Measurements from ENCODE around the gene WDR36.

Gene WDR36

DNA sequence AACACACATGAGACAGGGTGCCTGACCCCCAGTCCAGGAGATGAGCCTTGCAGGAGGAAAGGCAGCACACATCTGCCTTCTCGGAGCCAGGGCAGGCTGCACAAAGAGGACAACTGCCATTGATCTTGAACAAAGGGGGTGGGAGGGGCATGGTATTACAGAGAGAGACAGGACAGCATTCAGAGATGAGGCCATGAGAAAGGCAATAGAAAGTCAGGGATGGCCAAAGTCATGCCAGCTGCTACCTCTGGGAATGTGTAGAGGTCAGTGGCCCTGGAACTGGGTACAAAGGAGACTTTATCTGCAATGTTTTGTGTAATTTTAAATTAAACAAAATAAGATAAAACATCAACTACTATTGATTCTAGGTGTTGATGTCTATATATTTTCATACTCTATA lies 43.2 kb downstream of the WDR36 start:
- TF ChIP-seq GATA2 (IDR thresholded peaks at IDR 0.05; ENCODE audit: low read depth, low read length) (no peak), GATA3 (IDR thresholded peaks at IDR 0.05; ENCODE audit: low read depth, low read length) (no peak)

DNA sequence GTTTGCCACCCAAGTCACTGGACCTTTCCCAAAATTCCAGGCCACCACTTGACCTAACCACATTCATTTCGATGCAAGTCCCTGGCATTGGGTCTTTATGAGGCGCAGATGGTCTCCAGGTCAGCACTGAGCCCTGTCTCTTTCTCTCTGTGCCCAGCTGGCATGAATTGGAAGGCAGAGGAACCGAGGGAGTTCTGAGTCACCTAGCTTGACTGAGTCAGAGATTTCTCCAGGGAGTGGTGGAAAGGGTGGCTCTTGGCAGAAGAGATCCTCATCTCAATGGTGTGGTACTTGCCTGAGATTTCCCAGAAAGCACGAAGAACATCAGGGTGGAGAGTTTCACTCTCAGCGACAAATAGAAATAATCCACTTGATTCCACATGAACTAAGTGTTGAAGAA lies 43.8 kb downstream of the WDR36 start:
- TF ChIP-seq GATA3 (IDR thresholded peaks at IDR 0.05; ENCODE audit: low read depth, low read length) (no peak), GATA2 (IDR thresholded peaks at IDR 0.05; ENCODE audit: low read depth, low read length) (no peak)

DNA sequence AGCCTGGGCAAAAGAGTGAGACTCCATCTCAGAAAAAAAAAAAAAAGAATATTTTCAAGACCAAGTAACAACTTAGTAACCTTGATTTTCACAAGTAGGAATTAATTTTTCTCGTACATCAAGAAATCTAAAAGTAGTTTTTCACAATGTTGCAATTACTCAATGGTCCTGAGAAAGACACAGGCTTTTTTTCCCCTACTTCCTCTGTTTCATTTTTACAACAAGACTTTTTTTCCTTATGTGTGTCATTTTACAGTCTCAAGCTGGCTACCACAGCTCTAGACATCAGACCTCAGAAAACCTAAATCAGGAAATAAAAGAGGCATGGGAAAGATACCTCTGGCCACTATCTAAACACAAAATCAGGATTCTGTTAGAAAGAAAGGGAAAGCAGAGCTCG lies 45.9 kb downstream of the WDR36 start:
- no peak for TF ChIP-seq GATA3 (IDR thresholded peaks at IDR 0.05; ENCODE audit: low read depth, low read length)
- no peak for TF ChIP-seq GATA2 (IDR thresholded peaks at IDR 0.05; ENCODE audit: low read depth, low read length)

DNA sequence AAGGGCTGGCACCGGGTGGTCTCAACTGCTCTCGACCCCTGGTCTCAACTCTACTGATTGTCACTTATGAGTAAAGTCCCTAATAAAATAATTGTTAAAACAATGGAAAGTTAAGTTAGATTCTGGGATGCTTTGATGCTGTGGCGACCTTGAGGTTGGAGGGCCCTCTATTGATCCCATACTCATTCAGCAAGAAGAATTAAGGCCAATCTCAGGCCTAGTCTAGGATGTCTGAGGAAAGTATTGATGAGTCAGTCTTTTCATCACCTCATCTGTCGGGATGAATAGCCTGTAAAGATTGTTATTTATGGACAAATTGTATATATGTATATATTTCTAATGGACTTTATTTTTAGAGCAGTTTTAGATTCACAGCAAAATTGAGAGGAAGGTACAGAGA lies 50.8 kb downstream of the WDR36 start:
- no peak for TF ChIP-seq GATA2 (IDR thresholded peaks at IDR 0.05; ENCODE audit: low read depth, low read length)
- no peak for TF ChIP-seq GATA3 (IDR thresholded peaks at IDR 0.05; ENCODE audit: low read depth, low read length)

DNA sequence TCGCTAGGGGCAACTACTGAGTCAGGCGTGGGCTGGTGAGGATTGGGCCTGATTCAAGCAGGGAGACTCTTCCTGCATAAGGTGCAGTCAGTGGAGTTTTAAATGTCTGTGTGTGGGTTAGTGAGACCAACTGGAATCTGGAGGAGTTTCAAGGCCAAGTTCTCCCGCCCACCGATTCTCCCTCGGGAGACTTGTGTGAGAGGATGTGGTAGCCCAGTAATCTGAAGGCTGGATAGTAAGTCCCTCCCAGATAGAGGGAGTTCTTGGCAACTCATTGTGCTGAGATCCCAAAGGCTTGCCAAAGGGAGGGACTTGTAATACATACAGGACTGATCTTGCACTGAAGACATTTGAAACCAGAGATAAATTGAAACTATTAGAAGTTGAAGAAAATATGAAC lies 51.8 kb downstream of the WDR36 start:
- TF ChIP-seq GATA3 (IDR thresholded peaks at IDR 0.05; ENCODE audit: low read depth, low read length): no peak
- no peak for TF ChIP-seq GATA2 (IDR thresholded peaks at IDR 0.05; ENCODE audit: low read depth, low read length)

DNA sequence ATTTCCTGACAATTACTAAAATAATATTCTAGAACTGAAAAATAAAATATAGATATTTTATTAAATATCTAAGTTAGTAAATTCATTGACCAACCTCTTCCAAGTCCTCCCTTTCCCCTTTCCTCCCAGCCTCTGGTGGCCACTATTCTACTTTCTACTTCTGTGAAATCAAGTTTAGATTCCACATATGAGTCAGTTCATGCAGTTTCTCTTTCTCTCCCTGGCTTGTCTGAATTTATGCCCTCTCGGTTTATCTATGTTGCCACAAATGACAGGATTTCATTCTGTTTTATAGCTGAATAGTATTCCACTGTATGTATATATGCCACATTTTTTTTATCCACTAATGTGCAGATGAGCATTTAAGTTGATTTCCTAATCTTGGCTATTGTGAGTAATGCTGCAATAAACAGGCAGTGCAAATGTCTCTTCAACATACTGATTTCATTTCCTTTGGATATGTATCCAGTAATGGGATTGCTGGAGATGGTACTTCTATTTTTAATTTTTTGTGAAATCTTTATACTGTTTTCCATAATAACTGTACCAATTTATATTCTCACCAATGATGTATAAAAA lies 52.3 kb downstream of the WDR36 start:
- TF ChIP-seq GATA2 (IDR thresholded peaks at IDR 0.05; ENCODE audit: low read depth, low read length): no peak
- no peak for TF ChIP-seq GATA3 (IDR thresholded peaks at IDR 0.05; ENCODE audit: low read depth, low read length)

DNA sequence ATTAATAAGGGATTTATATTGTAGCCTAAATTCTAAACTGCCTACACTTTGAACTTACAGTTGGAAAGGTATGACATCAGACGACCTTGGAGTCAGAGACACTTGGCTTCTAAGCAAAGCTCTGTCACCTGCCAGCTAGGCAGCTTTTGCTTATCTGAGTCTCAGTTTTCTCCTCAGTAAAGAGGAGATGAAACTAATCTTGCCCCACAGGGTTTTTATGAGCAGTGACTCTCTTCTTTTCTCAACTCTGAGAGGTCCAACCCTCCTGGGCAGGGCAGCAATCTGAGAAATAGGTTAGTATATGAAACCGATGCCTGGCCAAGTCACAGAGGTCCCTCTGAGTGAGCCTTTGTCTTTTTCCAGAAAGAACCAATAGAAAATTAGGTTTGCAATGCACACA lies 53.9 kb downstream of the WDR36 start:
- no peak for TF ChIP-seq GATA2 (IDR thresholded peaks at IDR 0.05; ENCODE audit: low read depth, low read length)
- no peak for TF ChIP-seq GATA3 (IDR thresholded peaks at IDR 0.05; ENCODE audit: low read depth, low read length)

DNA sequence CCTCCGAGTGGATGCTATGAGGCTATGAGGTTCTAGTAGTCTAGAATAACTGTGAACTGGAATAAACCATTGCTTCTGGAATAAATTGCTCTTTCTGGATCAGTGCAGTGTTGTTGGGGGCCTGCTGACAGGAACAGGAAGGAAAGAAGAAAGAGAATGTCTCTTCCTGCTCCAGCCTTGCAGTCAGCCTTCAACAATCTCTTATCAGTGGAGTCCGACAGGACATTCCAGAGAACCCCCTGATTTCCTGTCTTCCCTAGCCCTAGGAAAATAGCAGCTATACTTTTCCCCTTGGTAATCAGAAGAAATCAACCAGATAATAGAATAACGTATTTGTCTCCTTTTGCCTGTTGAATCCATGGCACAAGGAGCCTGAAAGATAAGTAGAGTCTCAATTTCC lies 55.4 kb downstream of the WDR36 start:
- TF ChIP-seq GATA3 (IDR thresholded peaks at IDR 0.05; ENCODE audit: low read depth, low read length) (no peak), GATA2 (IDR thresholded peaks at IDR 0.05; ENCODE audit: low read depth, low read length) (no peak)

DNA sequence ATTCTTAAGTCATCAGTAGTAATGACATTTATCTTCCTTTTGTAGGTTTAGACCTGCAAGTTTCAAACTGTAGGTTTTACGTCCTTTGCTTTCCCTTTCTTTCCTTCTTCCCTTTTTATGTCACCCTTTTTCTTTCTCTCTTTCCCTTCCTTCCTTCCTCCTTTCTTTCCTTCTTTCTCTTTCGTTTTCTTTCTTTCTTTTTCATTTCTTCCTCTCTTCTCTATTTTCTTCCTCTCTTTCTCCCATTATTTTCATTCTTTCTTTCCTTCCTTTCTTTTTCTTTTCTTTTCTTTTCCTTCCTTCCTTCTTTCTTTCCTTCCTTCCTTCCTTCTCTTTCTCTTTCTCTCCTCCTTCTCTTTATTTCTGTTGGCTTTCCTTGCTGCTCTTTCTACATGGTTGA lies 59.9 kb downstream of the WDR36 start:
- no peak for TF ChIP-seq GATA3 (IDR thresholded peaks at IDR 0.05; ENCODE audit: low read depth, low read length)

DNA sequence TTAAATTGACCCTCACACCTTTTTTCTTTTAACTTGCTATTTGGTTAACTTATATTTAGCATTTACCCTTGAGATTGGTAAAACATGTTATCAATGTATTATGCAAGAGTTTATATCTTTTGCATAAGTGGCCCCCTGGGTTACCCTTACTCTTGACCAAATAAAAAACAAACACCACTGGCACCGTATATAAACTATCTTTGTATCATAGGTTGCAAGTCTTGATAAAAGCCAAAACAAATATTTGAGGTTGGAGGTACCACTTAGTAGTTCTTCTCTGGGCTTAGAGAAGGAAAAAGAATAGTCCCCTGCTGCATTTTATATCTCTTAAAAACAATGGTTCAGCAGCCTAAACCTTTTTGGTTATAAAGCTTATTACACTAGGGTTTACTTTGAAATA lies 61.3 kb downstream of the WDR36 start:
- TF ChIP-seq GATA2 (IDR thresholded peaks at IDR 0.05; ENCODE audit: low read depth, low read length): no peak

DNA sequence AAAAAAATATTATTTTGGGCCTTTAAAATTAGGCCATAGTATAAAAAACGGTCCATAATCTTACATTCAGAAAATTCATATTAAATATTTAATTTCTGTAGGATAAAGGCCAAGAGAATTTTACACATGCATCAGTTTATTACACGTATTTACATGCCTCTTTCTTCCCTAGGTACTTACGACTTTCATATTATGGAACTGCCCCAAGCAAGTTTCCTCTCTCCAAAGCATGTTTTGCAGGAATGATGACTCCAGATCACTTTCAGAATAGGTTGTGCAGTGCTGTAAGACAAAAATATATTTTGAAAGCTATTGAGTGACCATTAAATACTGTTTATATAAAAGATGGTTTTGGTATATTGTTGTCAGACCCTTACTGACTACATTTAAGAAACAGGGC lies 61.8 kb downstream of the WDR36 start:
- TF ChIP-seq GATA3 (IDR thresholded peaks at IDR 0.05; ENCODE audit: low read depth, low read length): no peak
- TF ChIP-seq GATA2 (IDR thresholded peaks at IDR 0.05; ENCODE audit: low read depth, low read length): no peak

DNA sequence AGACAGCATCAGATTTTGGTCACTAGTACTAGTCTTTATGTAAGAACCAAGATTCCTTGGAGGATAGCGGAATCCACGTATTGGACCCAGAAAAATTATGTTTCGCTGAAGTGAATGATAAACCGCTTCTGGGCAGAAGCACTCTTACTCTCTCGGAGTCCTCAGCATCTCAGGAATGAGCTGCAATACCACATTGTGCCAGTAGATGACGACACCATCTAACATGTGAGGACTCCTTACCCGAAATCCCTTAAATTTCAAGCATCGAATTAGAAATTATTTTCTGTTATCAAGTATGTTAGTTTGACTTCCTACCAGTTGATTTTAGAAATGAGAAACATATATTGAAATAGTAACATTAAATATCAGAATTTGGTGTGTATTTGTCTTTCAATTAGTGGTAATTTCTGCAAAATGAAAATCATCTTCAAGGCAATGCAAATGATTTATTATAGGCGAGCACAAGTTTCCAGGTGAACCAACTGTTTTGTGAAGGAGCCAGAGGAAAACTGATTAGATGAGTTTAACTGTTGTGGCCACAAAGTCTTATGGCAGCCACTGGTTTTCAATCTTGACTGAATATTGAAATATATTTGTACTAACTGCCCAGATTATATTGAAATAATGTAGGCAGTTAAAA lies 66.1 kb downstream of the WDR36 start:
- no peak for TF ChIP-seq GATA2 (IDR thresholded peaks at IDR 0.05; ENCODE audit: low read depth, low read length)
- no peak for TF ChIP-seq GATA3 (IDR thresholded peaks at IDR 0.05; ENCODE audit: low read depth, low read length)

DNA sequence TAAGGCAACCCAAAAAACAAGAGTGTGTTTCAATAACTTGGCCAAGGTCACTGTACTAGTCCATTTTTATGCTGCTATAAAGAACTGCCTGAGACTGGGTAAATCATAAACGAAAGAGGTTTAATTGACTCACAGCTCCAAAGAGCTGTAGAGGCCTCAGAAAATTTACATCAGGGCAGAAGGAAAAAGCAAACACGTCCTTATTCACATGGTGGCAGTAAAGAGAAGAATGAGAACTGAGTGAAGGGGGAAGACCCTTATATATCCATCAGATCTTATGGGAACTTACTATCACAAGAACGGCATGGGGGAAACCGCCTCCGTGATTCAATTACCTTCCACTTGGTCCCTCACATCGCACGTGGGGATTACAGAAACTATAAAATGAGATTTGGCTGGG lies 67.7 kb downstream of the WDR36 start:
- TF ChIP-seq GATA3 (IDR thresholded peaks at IDR 0.05; ENCODE audit: low read depth, low read length): no peak
- TF ChIP-seq GATA2 (IDR thresholded peaks at IDR 0.05; ENCODE audit: low read depth, low read length): no peak

DNA sequence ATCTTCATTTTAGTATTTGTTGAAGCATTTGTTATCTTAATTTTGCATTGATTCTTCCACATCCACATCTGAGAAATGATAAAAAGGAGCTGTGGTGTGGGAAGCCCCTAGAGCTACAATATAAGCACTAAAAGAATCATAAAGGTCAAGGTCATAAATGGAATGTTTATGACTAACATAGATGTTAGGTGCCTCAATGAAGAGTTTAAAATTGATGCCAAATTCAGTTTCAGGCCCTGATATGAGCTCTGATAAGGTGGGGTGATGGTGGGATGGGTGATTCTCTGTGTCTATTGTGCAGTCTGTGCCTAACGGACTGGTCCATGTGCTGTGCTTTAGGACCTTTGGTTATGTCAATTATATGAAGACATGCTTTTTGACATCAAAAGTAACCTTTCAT lies 70.9 kb downstream of the WDR36 start:
- TF ChIP-seq GATA2 (IDR thresholded peaks at IDR 0.05; ENCODE audit: low read depth, low read length) (no peak), GATA3 (IDR thresholded peaks at IDR 0.05; ENCODE audit: low read depth, low read length) (no peak)

DNA sequence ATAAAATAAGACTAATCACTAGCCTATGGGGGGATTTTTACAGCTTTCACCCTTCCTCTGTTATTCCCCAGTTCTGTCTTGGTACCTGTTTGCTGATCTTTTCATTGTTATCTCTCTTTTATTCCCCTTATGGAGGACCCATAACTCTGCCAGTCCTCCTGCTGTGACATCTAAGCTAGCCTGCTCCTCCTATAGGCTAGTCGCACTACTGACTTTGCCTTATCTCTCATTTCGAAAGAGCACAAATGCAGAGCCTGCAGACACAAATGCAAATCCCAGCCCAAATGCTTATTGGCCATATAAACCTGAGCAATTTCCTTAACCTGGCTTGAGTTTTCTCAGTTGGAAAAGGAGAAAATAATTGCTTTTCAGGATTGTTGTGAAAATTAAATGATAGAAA lies 72.9 kb downstream of the WDR36 start:
- TF ChIP-seq GATA3 (IDR thresholded peaks at IDR 0.05; ENCODE audit: low read depth, low read length): no peak
- TF ChIP-seq GATA2 (IDR thresholded peaks at IDR 0.05; ENCODE audit: low read depth, low read length): no peak

DNA sequence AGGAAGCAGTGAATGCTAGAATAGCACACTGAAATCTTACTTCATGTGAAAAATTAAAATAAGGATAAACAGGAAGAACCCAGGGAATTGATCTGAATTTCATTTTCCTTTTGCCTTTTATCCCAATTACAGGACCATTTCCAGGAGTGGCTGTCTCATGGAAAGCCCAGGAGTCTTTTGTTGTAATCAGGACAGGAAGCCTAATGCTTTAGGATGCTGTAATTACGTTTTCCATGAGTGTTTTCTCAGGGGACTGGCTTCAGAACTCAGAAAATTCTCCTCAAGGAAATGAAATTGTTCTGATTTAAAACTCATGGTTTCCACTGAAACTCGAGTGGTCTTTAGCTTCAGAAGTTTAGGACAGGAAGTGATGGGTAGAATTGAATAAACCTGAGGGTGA lies 75.4 kb downstream of the WDR36 start:
- TF ChIP-seq GATA3 (IDR thresholded peaks at IDR 0.05; ENCODE audit: low read depth, low read length): no peak
- no peak for TF ChIP-seq GATA2 (IDR thresholded peaks at IDR 0.05; ENCODE audit: low read depth, low read length)

Data from SH-SY5Y (cell line).